ENCODE data around the gene PTGES3. TPM values are rescaled to one million over a fixed set of nuclear protein-coding genes. Genes with fewer than 3 reads are reported as not detected.
A peak's percentile ranks its signal among the peaks of the same experiment; 100 is the strongest.

Gene PTGES3
- total and polyA plus RNA-seq, 10 of the 15 experiments (the other 5 are each of a cell fraction or from before 2014, with no cell fraction given), result 117 to 520 (median 175) TPM

DNA sequence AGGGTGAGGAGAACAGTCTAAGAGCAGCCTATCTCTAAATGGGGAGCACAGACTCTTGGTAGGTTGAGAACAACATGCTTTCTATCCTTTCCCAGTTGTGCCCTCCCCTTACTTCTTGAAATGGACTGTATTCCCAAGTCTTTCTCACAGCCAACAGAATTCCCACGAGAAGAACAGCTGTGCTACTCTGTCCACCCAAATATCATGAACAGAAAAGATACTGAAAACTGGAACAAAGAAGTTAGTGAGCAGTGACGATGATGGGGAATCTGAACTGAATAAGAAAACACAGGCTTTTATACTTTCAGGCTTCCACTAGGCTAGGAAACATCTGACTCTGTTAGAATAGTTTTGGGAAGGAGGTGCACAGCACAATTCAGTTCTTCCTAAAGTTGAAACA is 33.6 kb upstream of the PTGES3 start:
- no TSS peak for BruUV-seq (replicated peaks)
- WGBS (ENCODE audit: insufficient coverage, insufficient replicate concordance, low lambda C conversion rate, missing lambda C conversion rate), result 0% methylated on average over 2 of the region's 2 CpGs
- POLR2A ChIA-PET, result interaction anchor here (0.6 to 3.7 kb wide), 6 partner anchors 33 to 91 kb away, joined by 3 to 21 read pairs (median 4); partner anchors contain the start of gene PTGES3
- H3K27me3 ChIP-seq (replicated peaks in 1 of 2; ENCODE audit: control insufficient read depth in 2 of 2, insufficient read depth in 2 of 2, low read length in 1 of 2), result no peaks in the 10 kb centered on the region
- intact Hi-C loops (cut with micrococcal nuclease; ENCODE audit: unreplicated experiment), result loop anchor here (2.0 kb wide), 1 partner anchor 79 kb away; no protein-coding TSS in a partner anchor
- H3K4me2 ChIP-seq (ENCODE audit: control insufficient read depth, insufficient read depth), result peak overlapping the region; percentile 91
- H3K36me3 ChIP-seq (ENCODE audit: control insufficient read depth in 2 of 2, insufficient read depth in 2 of 2, low read length in 1 of 2), result peaks cover 9 to 29% of the 10 kb centered on the region in 2 experiments
- RAD21 ChIA-PET (ENCODE audit: unreplicated experiment), result interaction anchor here (0.5 to 2.1 kb wide), 3 partner anchors 12 to 85 kb away, joined by 3 to 8 read pairs (median 3); no protein-coding TSS in a partner anchor
- H3K9me3 ChIP-seq (replicated peaks; ENCODE audit: control insufficient read depth, insufficient read depth, low read length), result no peaks in the 10 kb centered on the region
- SMC1A ChIA-PET (ENCODE audit: uncharacterized antibody, unreplicated experiment), result interaction anchor here (0.7 to 2.7 kb wide), 6 partner anchors 28 to 85 kb away, joined by 3 to 7 read pairs (median 4); no protein-coding TSS in a partner anchor
- ATAC-seq (no peak), FAIRE-seq (no peak), DNase-seq (ENCODE audit: low read depth, low spot score) (no peak)
- H3K4me3 ChIP-seq, result peak overlapping the region; percentile 97
- CTCF ChIA-PET, result interaction anchor here (1.2 to 1.9 kb wide), 2 partner anchors 33 to 85 kb away, joined by 3 to 11 read pairs; partner anchors contain the start of gene PTGES3
- peaks cover 43% of the 10 kb centered on the region for H3K4me1 ChIP-seq (ENCODE audit: control insufficient read depth, insufficient read depth, low read length)
- H3K9ac ChIP-seq (ENCODE audit: control insufficient read depth, insufficient read depth, low read length), result peak overlapping the region; percentile 37; the same call in 1 of the 2 replicates
- TF ChIP-seq SP1 (IDR thresholded peaks at IDR 0.05; ENCODE audit: low read depth, low read length) (no peak), HDAC2 (IDR thresholded peaks at IDR 0.05) (no peak), MTA2 (IDR thresholded peaks at IDR 0.05; ENCODE audit: low read depth) (no peak), TARDBP (IDR thresholded peaks at IDR 0.05; ENCODE audit: borderline replicate concordance) (no peak), EGR1 (IDR thresholded peaks at IDR 0.05; ENCODE audit: borderline replicate concordance in 1 of 2, low read depth in 2 of 2, low read length in 2 of 2) (no peak), MEF2B (IDR thresholded peaks at IDR 0.05; ENCODE audit: partially characterized antibody, poor library complexity, severe bottlenecking) (no peak), NFIC (IDR thresholded peaks at IDR 0.05; ENCODE audit: low read depth, low read length) (no peak), ZBED1 (IDR thresholded peaks at IDR 0.05; ENCODE audit: borderline replicate concordance) (no peak), NR2C2 (IDR thresholded peaks at IDR 0.05; ENCODE audit: borderline replicate concordance, control insufficient read depth, insufficient read length, low read depth) (no peak)
- TF ChIP-seq, protein P1, sequence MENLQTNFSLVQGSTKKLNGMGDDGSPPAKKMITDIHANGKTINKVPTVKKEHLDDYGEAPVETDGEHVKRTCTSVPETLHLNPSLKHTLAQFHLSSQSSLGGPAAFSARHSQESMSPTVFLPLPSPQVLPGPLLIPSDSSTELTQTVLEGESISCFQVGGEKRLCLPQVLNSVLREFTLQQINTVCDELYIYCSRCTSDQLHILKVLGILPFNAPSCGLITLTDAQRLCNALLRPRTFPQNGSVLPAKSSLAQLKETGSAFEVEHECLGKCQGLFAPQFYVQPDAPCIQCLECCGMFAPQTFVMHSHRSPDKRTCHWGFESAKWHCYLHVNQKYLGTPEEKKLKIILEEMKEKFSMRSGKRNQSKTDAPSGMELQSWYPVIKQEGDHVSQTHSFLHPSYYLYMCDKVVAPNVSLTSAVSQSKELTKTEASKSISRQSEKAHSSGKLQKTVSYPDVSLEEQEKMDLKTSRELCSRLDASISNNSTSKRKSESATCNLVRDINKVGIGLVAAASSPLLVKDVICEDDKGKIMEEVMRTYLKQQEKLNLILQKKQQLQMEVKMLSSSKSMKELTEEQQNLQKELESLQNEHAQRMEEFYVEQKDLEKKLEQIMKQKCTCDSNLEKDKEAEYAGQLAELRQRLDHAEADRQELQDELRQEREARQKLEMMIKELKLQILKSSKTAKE (IDR thresholded peaks at IDR 0.05; ENCODE audit: low read depth, poor library complexity, severe bottlenecking), result no peak
- TF ChIP-seq, protein P2, sequence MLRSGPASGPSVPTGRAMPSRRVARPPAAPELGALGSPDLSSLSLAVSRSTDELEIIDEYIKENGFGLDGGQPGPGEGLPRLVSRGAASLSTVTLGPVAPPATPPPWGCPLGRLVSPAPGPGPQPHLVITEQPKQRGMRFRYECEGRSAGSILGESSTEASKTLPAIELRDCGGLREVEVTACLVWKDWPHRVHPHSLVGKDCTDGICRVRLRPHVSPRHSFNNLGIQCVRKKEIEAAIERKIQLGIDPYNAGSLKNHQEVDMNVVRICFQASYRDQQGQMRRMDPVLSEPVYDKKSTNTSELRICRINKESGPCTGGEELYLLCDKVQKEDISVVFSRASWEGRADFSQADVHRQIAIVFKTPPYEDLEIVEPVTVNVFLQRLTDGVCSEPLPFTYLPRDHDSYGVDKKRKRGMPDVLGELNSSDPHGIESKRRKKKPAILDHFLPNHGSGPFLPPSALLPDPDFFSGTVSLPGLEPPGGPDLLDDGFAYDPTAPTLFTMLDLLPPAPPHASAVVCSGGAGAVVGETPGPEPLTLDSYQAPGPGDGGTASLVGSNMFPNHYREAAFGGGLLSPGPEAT (IDR thresholded peaks at IDR 0.05; ENCODE audit: low read depth), result no peak
- TF ChIP-seq, protein P3, sequence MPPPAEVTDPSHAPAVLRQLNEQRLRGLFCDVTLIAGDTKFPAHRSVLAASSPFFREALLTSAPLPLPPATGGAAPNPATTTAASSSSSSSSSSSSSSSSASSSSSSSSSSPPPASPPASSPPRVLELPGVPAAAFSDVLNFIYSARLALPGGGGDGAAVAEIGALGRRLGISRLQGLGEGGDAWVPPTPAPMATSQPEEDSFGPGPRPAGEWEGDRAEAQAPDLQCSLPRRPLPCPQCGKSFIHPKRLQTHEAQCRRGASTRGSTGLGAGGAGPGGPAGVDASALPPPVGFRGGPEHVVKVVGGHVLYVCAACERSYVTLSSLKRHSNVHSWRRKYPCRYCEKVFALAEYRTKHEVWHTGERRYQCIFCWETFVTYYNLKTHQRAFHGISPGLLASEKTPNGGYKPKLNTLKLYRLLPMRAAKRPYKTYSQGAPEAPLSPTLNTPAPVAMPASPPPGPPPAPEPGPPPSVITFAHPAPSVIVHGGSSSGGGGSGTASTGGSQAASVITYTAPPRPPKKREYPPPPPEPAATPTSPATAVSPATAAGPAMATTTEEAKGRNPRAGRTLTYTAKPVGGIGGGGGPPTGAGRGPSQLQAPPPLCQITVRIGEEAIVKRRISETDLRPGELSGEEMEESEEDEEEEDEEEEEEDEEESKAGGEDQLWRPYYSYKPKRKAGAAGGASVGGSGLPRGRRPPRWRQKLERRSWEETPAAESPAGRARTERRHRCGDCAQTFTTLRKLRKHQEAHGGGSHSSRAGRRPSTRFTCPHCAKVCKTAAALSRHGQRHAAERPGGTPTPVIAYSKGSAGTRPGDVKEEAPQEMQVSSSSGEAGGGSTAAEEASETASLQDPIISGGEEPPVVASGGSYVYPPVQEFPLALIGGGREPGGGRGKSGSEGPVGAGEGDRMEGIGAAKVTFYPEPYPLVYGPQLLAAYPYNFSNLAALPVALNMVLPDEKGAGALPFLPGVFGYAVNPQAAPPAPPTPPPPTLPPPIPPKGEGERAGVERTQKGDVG (CRISPR knock-in tag; IDR thresholded peaks at IDR 0.05), result no peak
- H4K20me1 ChIP-seq (ENCODE audit: control insufficient read depth, insufficient read depth), result peaks cover 26% of the 10 kb centered on the region
- in situ Hi-C loops (cut with MboI), result no loop called here
- peak overlapping the region; percentile 42 for H3K27ac ChIP-seq (ENCODE audit: control insufficient read depth, insufficient read depth)
- H2AFZ ChIP-seq (ENCODE audit: control insufficient read depth, low read depth, low read length), result no peak overlapping the region
- H3K79me2 ChIP-seq (ENCODE audit: control insufficient read depth, insufficient read depth, low read length), result peaks cover 79% of the 10 kb centered on the region
